ENCODE measurements around the gene GRB2. TPM values are rescaled to one million over a fixed set of nuclear protein-coding genes. Genes with fewer than 3 reads are reported as not detected.

GRB2 gene
- total and polyA plus RNA-seq, 2 experiments from 2014 or later = 65.0 to 96.6 TPM

DNA sequence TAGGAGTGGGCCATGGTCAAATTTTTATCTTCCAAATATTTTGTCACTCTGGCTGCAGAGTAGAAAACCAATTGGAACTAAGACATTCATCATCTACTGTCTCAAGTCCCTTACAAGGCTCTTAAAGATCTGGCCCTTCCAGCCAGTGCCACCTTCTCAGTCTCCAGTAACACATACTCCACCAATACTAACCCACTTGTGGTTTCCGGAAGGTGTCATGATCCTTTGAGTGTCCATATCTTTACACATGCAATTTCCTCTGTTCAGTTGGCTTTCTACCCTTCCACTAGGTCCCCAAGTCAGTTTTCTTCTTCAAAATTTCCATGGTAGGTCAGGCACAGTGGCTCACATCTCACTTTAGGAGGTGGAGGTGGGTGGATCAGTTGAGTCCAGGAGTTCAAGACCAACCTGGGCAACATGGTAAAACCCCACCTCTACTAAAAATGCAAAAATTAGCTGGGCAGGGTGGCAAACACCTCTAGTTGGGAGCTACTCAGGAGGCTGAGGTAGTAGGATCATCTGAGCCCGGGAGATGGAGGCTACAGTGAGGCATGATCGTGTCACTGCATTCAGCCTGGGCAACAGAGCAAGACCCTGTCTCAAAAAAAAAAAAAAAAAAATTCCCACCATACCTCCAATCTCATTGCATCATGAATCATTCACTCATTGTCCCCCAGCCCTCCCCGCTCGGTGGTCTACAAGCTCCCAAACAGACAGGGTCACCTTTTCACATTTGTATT, 6.0 kb upstream of the GRB2 start:
- DNase-seq = no peak
- Histone ChIP-seq H3F3A (ENCODE audit: insufficient read depth) (no peaks in the 10 kb centered on the region; the same call in 1 of the 2 replicates), H3K9me3 (ENCODE audit: low read depth) (no peaks in the 10 kb centered on the region), H3K79me2 (ENCODE audit: insufficient read depth) (no peaks in the 10 kb centered on the region), H3K36me3 (ENCODE audit: low read depth) (no peaks in the 10 kb centered on the region), H3K4me3 (no peak overlapping the region), H3K9me2 (ENCODE audit: insufficient read depth) (no peaks in the 10 kb centered on the region), H3K27ac (no peak overlapping the region), H3K9ac (no peak overlapping the region), H3K4me2 (ENCODE audit: unreplicated experiment) (no peak overlapping the region), H2AFZ (peak overlapping the region; percentile 76; the same call in 1 of the 2 replicates), H4K20me1 (ENCODE audit: insufficient read depth) (no peaks in the 10 kb centered on the region), H3K27me3 (replicated peaks; ENCODE audit: insufficient read depth) (peaks cover 4% of the 10 kb centered on the region; the same call in 1 of the 2 replicates), H3K4me1 (ENCODE audit: insufficient read depth) (peaks cover 3% of the 10 kb centered on the region; the same call in 1 of the 2 replicates)
- WGBS, 2 experiments (ENCODE audit: low coverage in 1 of 2, low lambda C conversion rate in 2 of 2, missing lambda C conversion rate in 2 of 2) = 66 to 85% methylated on average over 4 to 5 of the region's 5 CpGs
- in situ Hi-C loops (cut with MboI) = no loop called here
- TF ChIP-seq EZH2phosphoT487 (IDR thresholded peaks at IDR 0.05; ENCODE audit: insufficient read depth, low read depth) (no peak), EZH2 (IDR thresholded peaks at IDR 0.05; ENCODE audit: insufficient read depth, poor library complexity, severe bottlenecking) (no peak)

DNA sequence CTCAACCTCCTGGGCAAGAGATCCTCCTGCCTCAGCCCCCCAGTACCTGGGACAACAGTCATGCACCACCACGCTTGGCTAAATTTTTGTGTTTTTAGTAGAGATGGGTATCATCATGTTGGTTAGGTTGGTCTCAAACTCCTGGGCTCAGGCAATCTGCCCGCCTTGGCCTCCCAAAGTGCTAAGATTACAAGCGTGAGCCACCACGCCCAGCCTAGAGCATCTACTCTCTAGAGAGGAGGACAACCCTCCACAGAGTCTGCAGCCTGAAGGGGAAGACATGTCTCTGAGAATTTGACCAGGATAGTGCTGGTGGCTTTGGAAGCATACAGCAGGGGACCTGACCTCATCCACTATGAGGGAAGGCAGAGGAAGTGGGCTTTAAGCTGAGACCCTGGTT, 4.7 kb upstream of the GRB2 start:
- H3K4me3 ChIP-seq = no peak overlapping the region
- H3K4me2 ChIP-seq (ENCODE audit: unreplicated experiment) = no peak overlapping the region
- no peaks in the 10 kb centered on the region; the same call in 1 of the 2 replicates for H3F3A ChIP-seq (ENCODE audit: insufficient read depth)
- no peak overlapping the region for H2AFZ ChIP-seq
- H3K79me2 ChIP-seq (ENCODE audit: insufficient read depth) = peaks cover 3% of the 10 kb centered on the region
- 38 to 45% methylated on average over 4 of the region's 4 CpGs for WGBS, 2 experiments (ENCODE audit: low coverage in 1 of 2, low lambda C conversion rate in 2 of 2, missing lambda C conversion rate in 2 of 2)
- peaks cover 8% of the 10 kb centered on the region; the same call in 1 of the 2 replicates for H3K4me1 ChIP-seq (ENCODE audit: insufficient read depth)
- no peaks in the 10 kb centered on the region for H4K20me1 ChIP-seq (ENCODE audit: insufficient read depth)
- in situ Hi-C loops (cut with MboI) = no loop called here
- H3K9me3 ChIP-seq (ENCODE audit: low read depth) = no peaks in the 10 kb centered on the region
- no peak for DNase-seq
- H3K36me3 ChIP-seq (ENCODE audit: low read depth) = no peaks in the 10 kb centered on the region
- no peaks in the 10 kb centered on the region for H3K9me2 ChIP-seq (ENCODE audit: insufficient read depth)
- TF ChIP-seq EZH2phosphoT487 (IDR thresholded peaks at IDR 0.05; ENCODE audit: insufficient read depth, low read depth) (no peak), EZH2 (IDR thresholded peaks at IDR 0.05; ENCODE audit: insufficient read depth, poor library complexity, severe bottlenecking) (no peak)
- no peak overlapping the region for H3K27ac ChIP-seq
- no peaks in the 10 kb centered on the region; the same call in 1 of the 2 replicates for H3K27me3 ChIP-seq (replicated peaks; ENCODE audit: insufficient read depth)
- H3K9ac ChIP-seq = no peak overlapping the region

DNA sequence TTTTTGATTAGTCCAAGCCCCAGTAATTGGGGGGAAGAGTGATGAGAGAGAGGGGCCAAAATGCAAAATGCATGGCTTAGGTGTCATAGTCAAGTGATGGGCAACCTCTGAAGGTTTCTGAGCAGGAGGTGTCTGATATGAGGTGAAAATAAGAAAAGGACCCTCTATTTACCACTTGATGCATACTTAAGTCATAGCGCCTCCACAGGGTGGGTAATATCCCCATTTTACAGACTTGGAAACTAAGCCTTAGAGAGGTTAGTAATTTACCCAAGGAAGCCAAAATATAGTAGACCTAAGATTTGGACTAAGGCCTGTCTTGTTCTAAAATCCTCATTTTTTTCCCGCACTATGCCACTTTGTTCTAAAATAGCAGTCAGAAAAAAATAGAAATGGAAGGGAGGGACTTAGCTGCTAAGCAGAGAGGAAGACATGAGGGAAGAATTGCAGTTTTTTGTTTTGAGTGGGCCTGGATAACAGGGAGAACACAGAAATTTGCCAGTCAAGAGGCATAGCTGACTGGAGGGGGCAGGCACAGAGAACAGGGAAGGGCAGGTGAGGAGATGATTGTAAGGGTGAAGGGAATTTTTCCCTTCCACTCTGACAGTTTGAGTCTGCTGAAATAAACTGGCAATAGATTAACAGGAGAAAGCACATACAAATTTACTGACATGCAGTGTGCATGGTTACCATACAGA, 2.3 kb upstream of the GRB2 start:
- Histone ChIP-seq H3K27ac (no peak overlapping the region), H3K4me2 (ENCODE audit: unreplicated experiment) (no peak overlapping the region), H3K36me3 (ENCODE audit: low read depth) (no peaks in the 10 kb centered on the region), H4K20me1 (ENCODE audit: insufficient read depth) (no peaks in the 10 kb centered on the region), H2AFZ (no peak overlapping the region), H3K4me3 (no peak overlapping the region), H3K79me2 (ENCODE audit: insufficient read depth) (peaks cover 27% of the 10 kb centered on the region), H3K4me1 (ENCODE audit: insufficient read depth) (peaks cover 12% of the 10 kb centered on the region; the same call in 1 of the 2 replicates), H3K9me3 (ENCODE audit: low read depth) (no peaks in the 10 kb centered on the region), H3F3A (ENCODE audit: insufficient read depth) (peaks cover 16% of the 10 kb centered on the region), H3K27me3 (replicated peaks; ENCODE audit: insufficient read depth) (no peaks in the 10 kb centered on the region), H3K9me2 (ENCODE audit: insufficient read depth) (no peaks in the 10 kb centered on the region), H3K9ac (no peak overlapping the region)
- 88 to 96% methylated on average over 2 of the region's 2 CpGs for WGBS, 2 experiments (ENCODE audit: low coverage in 1 of 2, low lambda C conversion rate in 2 of 2, missing lambda C conversion rate in 2 of 2)
- TF ChIP-seq EZH2 (IDR thresholded peaks at IDR 0.05; ENCODE audit: insufficient read depth, poor library complexity, severe bottlenecking) = no peak
- TF ChIP-seq EZH2phosphoT487 (IDR thresholded peaks at IDR 0.05; ENCODE audit: insufficient read depth, low read depth) = no peak
- in situ Hi-C loops (cut with MboI) = no loop called here
- DNase-seq = no peak

DNA sequence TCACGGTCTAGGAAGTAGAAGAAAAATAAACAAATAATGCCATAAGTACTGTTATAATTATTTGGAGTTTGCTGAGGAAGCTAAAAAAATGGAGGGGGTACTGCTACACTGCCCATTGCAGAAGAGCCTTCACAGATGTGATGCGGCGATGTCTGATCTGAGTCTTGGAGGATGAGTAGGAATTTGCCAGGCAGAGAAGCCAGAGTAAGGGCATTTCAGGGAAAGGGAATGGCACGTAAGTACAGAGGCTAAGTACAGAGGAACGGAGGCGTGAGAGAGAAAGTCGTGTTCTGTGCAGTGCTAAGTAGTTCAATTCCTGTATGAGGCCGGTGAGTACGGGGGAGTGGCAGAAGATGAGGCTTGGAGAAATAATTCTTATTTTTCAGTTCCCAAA, 741 bp upstream of the GRB2 start:
- Histone ChIP-seq H3K4me1 (ENCODE audit: insufficient read depth) (peaks cover 17% of the 10 kb centered on the region; the same call in 1 of the 2 replicates), H4K20me1 (ENCODE audit: insufficient read depth) (no peaks in the 10 kb centered on the region), H3F3A (ENCODE audit: insufficient read depth) (peaks cover 23% of the 10 kb centered on the region), H3K27ac (no peak overlapping the region), H3K27me3 (replicated peaks; ENCODE audit: insufficient read depth) (no peaks in the 10 kb centered on the region), H3K4me2 (ENCODE audit: unreplicated experiment) (peak overlapping the region; percentile 98), H2AFZ (peak overlapping the region; percentile 98), H3K79me2 (ENCODE audit: insufficient read depth) (peaks cover 42% of the 10 kb centered on the region), H3K9me3 (ENCODE audit: low read depth) (no peaks in the 10 kb centered on the region), H3K36me3 (ENCODE audit: low read depth) (no peaks in the 10 kb centered on the region), H3K4me3 (peak overlapping the region; percentile 89), H3K9ac (peak overlapping the region; percentile 61), H3K9me2 (ENCODE audit: insufficient read depth) (no peaks in the 10 kb centered on the region)
- peak; percentile 56 for DNase-seq
- TF ChIP-seq EZH2 (IDR thresholded peaks at IDR 0.05; ENCODE audit: insufficient read depth, poor library complexity, severe bottlenecking) (no peak), EZH2phosphoT487 (IDR thresholded peaks at IDR 0.05; ENCODE audit: insufficient read depth, low read depth) (no peak)
- WGBS, 2 experiments (ENCODE audit: low coverage in 1 of 2, low lambda C conversion rate in 2 of 2, missing lambda C conversion rate in 2 of 2) = 3 to 4% methylated on average over 9 of the region's 9 CpGs
- in situ Hi-C loops (cut with MboI) = no loop called here

Measured in GM23248 (cell line).